HG03432 (cell line): ENCODE measurements around the gene PCSK6.

ENCODE experiments used
- ATAC-seq: cut with Tn5 transposase; IDR thresholded peaks from one replicate; pipeline ENCODE4 v1.9.1; 2021; ENCODE audit warnings: mild to moderate bottlenecking, moderate library complexity; ENCODE audit not compliant: unreplicated experiment

Gene PCSK6

GRCh38 chr15:101489599-101490407 is at the start of gene PCSK6:
TSS of gene PCSK6 (minus strand) at chr15:101489707. CDS start at chr15:101489670, 37 bp downstream.
- ATAC-seq = no peak

- no peak for ATAC-seq
These were observed 49.5 kb upstream of the PCSK6 start for GRCh38 chr15:101538996-101539395.

GRCh38 chr15:101538177-101538576 is 48.7 kb upstream of the PCSK6 start:
- ATAC-seq = no peak

GRCh38 chr15:101537483-101538080 is 48.1 kb upstream of the PCSK6 start:
- no peak for ATAC-seq

- ATAC-seq = no peak
These were observed 47.4 kb upstream of the PCSK6 start for GRCh38 chr15:101536875-101537405.

- ATAC-seq = no peak
These were observed 46.8 kb upstream of the PCSK6 start for GRCh38 chr15:101536166-101536874.

DNA sequence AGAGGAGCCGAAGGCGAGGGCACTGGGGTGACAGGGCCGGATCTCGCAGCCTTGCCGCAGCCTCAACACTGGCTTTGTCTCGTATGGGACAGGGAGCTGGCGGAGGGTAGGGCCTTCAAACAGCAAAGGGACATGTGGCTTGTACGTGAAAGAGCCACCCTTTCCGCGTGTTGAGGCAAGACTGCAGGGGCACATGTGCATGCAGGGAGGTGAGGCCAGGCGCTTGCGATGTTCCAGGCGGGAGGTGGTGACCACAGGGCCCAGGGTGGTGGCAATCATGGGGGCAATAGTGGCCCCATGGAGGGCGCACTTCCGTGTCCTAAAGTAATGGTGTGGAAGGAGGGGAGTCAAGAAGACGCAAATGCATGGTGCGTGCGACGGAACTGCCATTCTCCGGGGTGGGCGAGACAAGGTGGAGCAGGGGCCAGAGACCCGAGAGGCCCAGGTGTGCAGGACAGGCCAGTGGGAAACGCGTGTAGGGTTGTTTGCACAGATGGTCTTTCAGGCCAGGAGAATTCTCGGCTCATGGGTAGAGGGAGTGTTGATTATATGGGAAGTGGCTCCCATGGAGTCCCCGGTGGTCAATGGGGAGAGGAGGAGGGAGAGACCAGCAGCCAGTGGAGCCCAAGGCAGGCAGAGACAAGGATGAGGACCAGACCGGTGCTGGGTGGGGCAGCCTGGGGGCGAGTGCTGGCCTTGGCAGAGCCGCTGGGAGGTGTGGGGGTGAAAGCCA is 45.8 kb upstream of the PCSK6 start:
- no peak for ATAC-seq

GRCh38 chr15:101534376-101534970 is 45.0 kb upstream of the PCSK6 start:
- no peak for ATAC-seq

DNA sequence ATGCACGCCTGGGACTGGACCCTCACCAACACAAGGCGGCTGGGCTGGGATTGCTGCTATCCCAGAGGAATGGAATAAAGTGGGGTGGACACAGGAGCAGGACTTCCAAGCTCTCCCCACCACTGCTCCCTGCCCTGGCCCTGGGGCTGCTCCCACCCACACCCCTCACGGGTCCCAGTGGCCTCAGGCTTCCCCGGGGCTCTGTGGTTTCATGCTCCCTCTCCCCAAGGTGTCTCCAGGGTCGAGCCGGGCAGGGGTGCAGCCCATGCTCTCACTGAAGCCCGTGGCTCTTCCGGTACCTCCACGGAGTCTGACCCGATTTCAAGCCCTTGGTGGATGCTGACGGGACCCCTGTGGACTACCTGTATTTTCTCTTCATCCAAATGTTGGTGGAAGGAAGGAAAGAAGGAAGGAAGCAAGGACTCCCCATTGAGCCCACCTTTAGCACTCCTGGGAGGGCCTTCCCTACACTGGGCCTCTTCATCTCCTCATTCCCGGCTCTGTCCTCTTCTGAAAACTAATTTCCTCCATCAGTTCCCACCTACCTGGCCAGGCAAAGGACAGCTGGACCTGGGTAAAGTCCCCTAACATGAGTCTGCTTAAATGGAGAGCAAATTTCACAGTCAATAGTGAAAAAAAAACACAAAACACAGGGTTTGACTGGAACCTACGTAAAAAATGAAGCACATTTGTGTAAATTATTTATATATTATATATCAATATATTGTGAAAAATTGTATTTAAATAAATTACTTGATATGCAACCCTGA is 44.0 kb upstream of the PCSK6 start:
- ATAC-seq = no peak

- ATAC-seq = no peak
These were observed 43.4 kb upstream of the PCSK6 start for GRCh38 chr15:101532865-101533264.

GRCh38 chr15:101531170-101531569 is 41.7 kb upstream of the PCSK6 start:
- ATAC-seq = no peak

GRCh38 chr15:101530224-101530958 is 40.9 kb upstream of the PCSK6 start:
- ATAC-seq = no peak

DNA sequence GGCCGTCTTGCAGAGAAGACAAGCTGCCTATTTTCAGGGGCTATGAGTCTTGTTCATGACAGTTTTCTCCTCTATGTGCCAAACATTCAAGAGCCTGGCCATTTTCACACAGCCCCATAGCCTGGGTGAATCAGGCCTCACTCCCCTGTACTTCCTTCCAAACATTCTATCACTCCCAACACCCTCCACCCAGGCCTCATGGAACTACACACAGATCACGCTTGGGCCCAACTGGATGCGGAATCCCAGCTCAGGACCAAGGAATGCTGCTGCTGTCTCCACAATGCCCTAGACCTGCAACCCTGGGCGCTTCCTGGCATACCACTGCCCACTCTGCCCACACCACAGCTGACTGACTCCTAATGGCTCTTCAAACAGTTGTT is 39.4 kb upstream of the PCSK6 start:
- ATAC-seq = no peak

DNA sequence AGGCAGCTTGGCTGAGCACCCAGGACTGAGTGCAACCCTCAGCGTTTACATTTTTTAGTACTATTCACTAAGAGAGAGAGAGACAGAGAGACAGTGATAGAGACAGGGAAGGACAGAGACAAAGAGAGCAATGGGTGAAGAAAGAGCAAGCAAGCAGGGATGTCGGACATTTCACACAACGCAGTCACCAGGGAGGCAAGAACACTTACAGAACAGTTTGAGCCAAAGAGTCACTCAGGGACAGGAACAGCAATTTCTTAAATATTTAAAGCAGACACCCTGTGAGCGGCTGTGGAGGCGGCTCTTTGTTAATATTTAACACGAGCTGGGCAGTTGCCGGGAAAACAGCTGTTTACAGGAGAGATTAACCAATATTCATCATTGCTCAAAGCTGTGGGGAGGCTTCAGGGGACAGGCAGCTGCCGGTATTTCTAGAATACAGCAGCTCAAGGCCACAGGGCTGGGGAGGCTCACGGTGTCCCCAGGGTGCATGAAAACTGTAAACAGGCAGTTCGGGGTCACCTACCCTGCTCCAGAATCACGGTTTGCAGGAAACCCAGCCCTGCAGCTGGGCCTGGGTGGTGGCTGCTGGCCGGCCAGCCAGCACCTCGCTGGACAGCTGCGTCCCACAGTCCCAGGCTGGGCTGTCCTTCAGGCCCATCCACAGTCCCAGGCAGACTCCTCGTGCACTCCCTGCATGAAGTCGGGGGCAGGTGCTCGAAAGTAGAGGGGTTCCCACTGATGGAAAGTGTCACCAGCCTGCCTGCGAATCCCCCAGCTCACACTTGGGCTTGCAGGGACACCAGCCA is 38.8 kb upstream of the PCSK6 start:
- ATAC-seq = peak; percentile 50

GRCh38 chr15:101526890-101527289 is 37.4 kb upstream of the PCSK6 start:
- ATAC-seq = no peak

GRCh38 chr15:101526442-101526841 is 36.9 kb upstream of the PCSK6 start:
- no peak for ATAC-seq

- no peak for ATAC-seq
These were observed 36.5 kb upstream of the PCSK6 start for GRCh38 chr15:101526021-101526420.

GRCh38 chr15:101525087-101525669 is 35.7 kb upstream of the PCSK6 start:
- ATAC-seq = no peak
